HUES48 (cell line): Measurements from ENCODE around the gene KITLG.
"Not testable (repeated sequence)": the region's sequence is repeated elsewhere in the genome, so short reads cannot be mapped to it uniquely, and the experiment has no call there.

Source experiments
- H3K27ac ChIP-seq: one replicate; pipeline ENCODE4 v1.7.0; 2013; ENCODE audit warnings: low read depth, low read length, inconsistent platforms
- H3K27me3 ChIP-seq: 2 replicates; pipeline ENCODE4 v1.6.1; 2013; ENCODE audit warnings: mild to moderate bottlenecking, low read length; ENCODE audit not compliant: control insufficient read depth, insufficient read depth
- H3K36me3 ChIP-seq: 2 replicates; pipeline ENCODE4 v1.6.1; 2013; ENCODE audit warnings: low read length; ENCODE audit not compliant: control insufficient read depth, insufficient read depth
- H3K4me1 ChIP-seq: 2 replicates; pipeline ENCODE4 v1.6.1; 2013; ENCODE audit warnings: mild to moderate bottlenecking, low read length; ENCODE audit not compliant: control insufficient read depth, insufficient read depth
- H3K4me3 ChIP-seq: 2 replicates; pipeline ENCODE4 v1.5.1; 2013; ENCODE audit warnings: mild to moderate bottlenecking, low read depth, low read length
- H3K9ac ChIP-seq: 2 replicates; pipeline ENCODE4 v1.6.1; 2013; ENCODE audit warnings: mild to moderate bottlenecking, low read depth, low read length, moderate library complexity
- H3K9me3 ChIP-seq: 2 replicates; pipeline ENCODE4 v1.6.1; 2013; ENCODE audit warnings: low read length; ENCODE audit not compliant: control insufficient read depth, insufficient read depth

The KITLG gene

GRCh38 chr12:88559199-88559598 lies 21.1 kb downstream of the KITLG start:
- Histone ChIP-seq H3K27me3 (no peaks in the 10 kb centered on the region), H3K4me1 (peaks cover 26% of the 10 kb centered on the region), H3K36me3 (no peaks in the 10 kb centered on the region), H3K9ac (peak overlapping the region; percentile 21; the same call in 1 of the 2 replicates), H3K9me3 (no peaks in the 10 kb centered on the region), H3K27ac (peak overlapping the region; percentile 35), H3K4me3 (no peak overlapping the region)

GRCh38 chr12:88558340-88558867 lies 21.9 kb downstream of the KITLG start:
- H3K27ac ChIP-seq, result no peak overlapping the region
- no peak overlapping the region for H3K9ac ChIP-seq
- H3K4me1 ChIP-seq, result peaks cover 25% of the 10 kb centered on the region
- H3K36me3 ChIP-seq, result no peaks in the 10 kb centered on the region
- H3K27me3 ChIP-seq, result no peaks in the 10 kb centered on the region
- H3K4me3 ChIP-seq, result no peak overlapping the region
- H3K9me3 ChIP-seq, result no peaks in the 10 kb centered on the region

GRCh38 chr12:88556213-88556774 lies 24.0 kb downstream of the KITLG start:
- no peak overlapping the region for H3K9ac ChIP-seq

GRCh38 chr12:88553941-88554658 lies 26.2 kb downstream of the KITLG start:
- H3K4me3 ChIP-seq, result no peak overlapping the region
- H3K9me3 ChIP-seq, result no peaks in the 10 kb centered on the region
- no peaks in the 10 kb centered on the region for H3K27me3 ChIP-seq
- H3K27ac ChIP-seq, result no peak overlapping the region
- H3K9ac ChIP-seq, result no peak overlapping the region
- H3K36me3 ChIP-seq, result no peaks in the 10 kb centered on the region
- peaks cover 12% of the 10 kb centered on the region for H3K4me1 ChIP-seq

More at GRCh38 chr12:88556213-88556774, 24.0 kb downstream of the KITLG start:
- peaks cover 21% of the 10 kb centered on the region for H3K4me1 ChIP-seq
- H3K36me3 ChIP-seq, result no peaks in the 10 kb centered on the region
- H3K27me3 ChIP-seq, result no peaks in the 10 kb centered on the region
- H3K27ac ChIP-seq, result no peak overlapping the region
- H3K4me3 ChIP-seq, result no peak overlapping the region
- H3K9me3 ChIP-seq, result no peaks in the 10 kb centered on the region

- no peak overlapping the region for H3K27ac ChIP-seq
Measured at GRCh38 chr12:88552610-88553079, 27.6 kb downstream of the KITLG start.

GRCh38 chr12:88549929-88550328 lies 30.3 kb downstream of the KITLG start:
- Histone ChIP-seq H3K36me3 (no peaks in the 10 kb centered on the region), H3K9ac (no peak overlapping the region), H3K27me3 (no peaks in the 10 kb centered on the region), H3K4me3 (no peak overlapping the region), H3K4me1 (peaks cover 8% of the 10 kb centered on the region; the same call in 1 of the 2 replicates), H3K27ac (no peak overlapping the region), H3K9me3 (no peaks in the 10 kb centered on the region)

More at GRCh38 chr12:88552610-88553079, 27.6 kb downstream of the KITLG start:
- H3K4me3 ChIP-seq, result no peak overlapping the region
- no peaks in the 10 kb centered on the region for H3K27me3 ChIP-seq
- peaks cover 11% of the 10 kb centered on the region; the same call in 1 of the 2 replicates for H3K4me1 ChIP-seq
- H3K9me3 ChIP-seq, result no peaks in the 10 kb centered on the region
- H3K9ac ChIP-seq, result no peak overlapping the region
- no peaks in the 10 kb centered on the region for H3K36me3 ChIP-seq

- H3K4me1 ChIP-seq, H3K27me3 ChIP-seq, H3K36me3 ChIP-seq, H3K27ac ChIP-seq, H3K9me3 ChIP-seq, H3K9ac ChIP-seq, H3K4me3 ChIP-seq: not testable (repeated sequence)
Measured at GRCh38 chr12:88547949-88548348, 32.3 kb downstream of the KITLG start.

- no peak overlapping the region for H3K4me3 ChIP-seq
- no peak overlapping the region for H3K27ac ChIP-seq
- peaks cover 6% of the 10 kb centered on the region; the same call in 1 of the 2 replicates for H3K36me3 ChIP-seq
- no peaks in the 10 kb centered on the region for H3K9me3 ChIP-seq
- no peaks in the 10 kb centered on the region for H3K4me1 ChIP-seq
- H3K27me3 ChIP-seq, result no peaks in the 10 kb centered on the region
- H3K9ac ChIP-seq, result no peak overlapping the region
Measured at GRCh38 chr12:88546853-88547252, 33.4 kb downstream of the KITLG start.

GRCh38 chr12:88546226-88546625 lies 34.0 kb downstream of the KITLG start:
- peaks cover 6% of the 10 kb centered on the region; the same call in 1 of the 2 replicates for H3K36me3 ChIP-seq
- no peaks in the 10 kb centered on the region for H3K9me3 ChIP-seq
- no peaks in the 10 kb centered on the region for H3K4me1 ChIP-seq
- no peak overlapping the region for H3K27ac ChIP-seq
- no peak overlapping the region for H3K4me3 ChIP-seq
- H3K27me3 ChIP-seq, result no peaks in the 10 kb centered on the region
- H3K9ac ChIP-seq, result no peak overlapping the region

GRCh38 chr12:88544991-88545980 lies 35.0 kb downstream of the KITLG start:
- no peak overlapping the region for H3K4me3 ChIP-seq
- peaks cover 8% of the 10 kb centered on the region; the same call in 1 of the 2 replicates for H3K36me3 ChIP-seq
- H3K4me1 ChIP-seq, result no peaks in the 10 kb centered on the region
- H3K27ac ChIP-seq, result no peak overlapping the region
- no peaks in the 10 kb centered on the region for H3K9me3 ChIP-seq
- H3K27me3 ChIP-seq, result no peaks in the 10 kb centered on the region
- no peak overlapping the region for H3K9ac ChIP-seq
